Measurements from ENCODE around the gene PTGIR. TPM values are rescaled to one million over a fixed set of nuclear protein-coding genes. Genes with fewer than 3 reads are reported as not detected.

PTGIR gene
- total and polyA plus RNA-seq, 11 donors = 2.1 to 16.7 (median 4.9) TPM

GRCh38 chr19:46639358-46640182, 14.7 kb upstream of the PTGIR start:
- ATAC-seq = peak in 3 of 4 donors; percentile 20 to 43 (median 30)
- WGBS, 4 donors = 9 to 22% (median 14%) methylated on average over 19 to 49 of the region's 49 CpGs

DNA sequence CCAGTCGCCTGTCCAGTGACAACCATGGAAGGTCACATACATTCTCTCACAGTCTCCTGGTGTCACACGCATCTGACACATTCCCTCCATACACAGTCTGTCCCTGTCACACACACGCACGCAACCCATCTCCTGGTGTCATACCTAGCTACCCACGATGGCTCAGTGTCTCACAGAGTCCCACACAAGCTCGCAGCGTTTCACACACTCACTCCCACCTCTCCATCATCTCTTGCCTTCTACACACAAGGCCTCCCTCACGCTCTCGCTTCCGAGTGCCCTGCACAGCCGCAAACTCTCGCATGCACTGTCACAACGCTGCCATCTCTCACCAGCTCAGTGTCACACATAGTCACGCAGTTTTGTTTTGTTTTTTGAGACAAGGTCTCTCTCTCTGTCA, 12.3 kb upstream of the PTGIR start:
- intact Hi-C loops (cut with DNase I) = no loop called here
- Histone ChIP-seq H3K4me3 (no peak overlapping the region), H3K36me3 (no peaks in the 10 kb centered on the region), H3K27ac (no peak overlapping the region), H3K27me3 (peaks cover 0 to 49% (median 3%) of the 10 kb centered on the region in 9 donors), H3K4me1 (peaks cover 0 to 40% (median 22%) of the 10 kb centered on the region in 12 donors), H3K9me3 (no peaks in the 10 kb centered on the region)
- whole genome bisulfite sequencing, 4 donors = 86 to 89% (median 88%) methylated on average over 14 of the region's 14 CpGs
- ATAC-seq (no peak), DNase-seq (no peak)
- no peak for TF ChIP-seq POLR2A (IDR thresholded peaks at IDR 0.05)
- TF ChIP-seq, protein P1, sequence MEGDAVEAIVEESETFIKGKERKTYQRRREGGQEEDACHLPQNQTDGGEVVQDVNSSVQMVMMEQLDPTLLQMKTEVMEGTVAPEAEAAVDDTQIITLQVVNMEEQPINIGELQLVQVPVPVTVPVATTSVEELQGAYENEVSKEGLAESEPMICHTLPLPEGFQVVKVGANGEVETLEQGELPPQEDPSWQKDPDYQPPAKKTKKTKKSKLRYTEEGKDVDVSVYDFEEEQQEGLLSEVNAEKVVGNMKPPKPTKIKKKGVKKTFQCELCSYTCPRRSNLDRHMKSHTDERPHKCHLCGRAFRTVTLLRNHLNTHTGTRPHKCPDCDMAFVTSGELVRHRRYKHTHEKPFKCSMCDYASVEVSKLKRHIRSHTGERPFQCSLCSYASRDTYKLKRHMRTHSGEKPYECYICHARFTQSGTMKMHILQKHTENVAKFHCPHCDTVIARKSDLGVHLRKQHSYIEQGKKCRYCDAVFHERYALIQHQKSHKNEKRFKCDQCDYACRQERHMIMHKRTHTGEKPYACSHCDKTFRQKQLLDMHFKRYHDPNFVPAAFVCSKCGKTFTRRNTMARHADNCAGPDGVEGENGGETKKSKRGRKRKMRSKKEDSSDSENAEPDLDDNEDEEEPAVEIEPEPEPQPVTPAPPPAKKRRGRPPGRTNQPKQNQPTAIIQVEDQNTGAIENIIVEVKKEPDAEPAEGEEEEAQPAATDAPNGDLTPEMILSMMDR (IDR thresholded peaks at IDR 0.05) = no peak

More at GRCh38 chr19:46639358-46640182, 14.7 kb upstream of the PTGIR start:
- no peaks in the 10 kb centered on the region for H3K36me3 ChIP-seq
- intact Hi-C loops (cut with DNase I) = loop anchor here in 1 of 10 donors (1.0 kb wide), 1 partner anchor 20 kb away; no protein-coding TSS in a partner anchor
- peaks cover 0 to 29% (median 19%) of the 10 kb centered on the region in 12 donors for H3K4me1 ChIP-seq
- H3K27me3 ChIP-seq = peaks cover 0 to 34% (median 0%) of the 10 kb centered on the region in 9 donors
- peak overlapping the region; percentile 11 to 58 (median 46) for H3K4me3 ChIP-seq
- TF ChIP-seq, protein P1 (IDR thresholded peaks at IDR 0.05) = no peak
- TF ChIP-seq POLR2A (IDR thresholded peaks at IDR 0.05) = no peak
- DNase-seq = peak; percentile 66 to 84 (median 68)
- H3K27ac ChIP-seq = peak overlapping the region in 9 of 12 donors; percentile 17 to 89 (median 54)
- no peaks in the 10 kb centered on the region for H3K9me3 ChIP-seq

- Histone ChIP-seq H3K36me3 (no peaks in the 10 kb centered on the region), H3K27ac (peak within 1 kb of the TSS in 1 of 12 donors; percentile 1), H3K4me3 (no peak within 1 kb of the TSS), H3K27me3 (peaks cover 0 to 49% (median 3%) of the 10 kb centered on the region in 9 donors), H3K9me3 (no peaks in the 10 kb centered on the region), H3K4me1 (peaks cover 0 to 45% (median 25%) of the 10 kb centered on the region in 12 donors)
- intact Hi-C loops (cut with DNase I) = no loop called here
- DNase-seq = no peak
- no peak for TF ChIP-seq POLR2A (IDR thresholded peaks at IDR 0.05)
- TF ChIP-seq, protein P1 (IDR thresholded peaks at IDR 0.05) = no peak
- ATAC-seq = peak in 1 of 4 donors; percentile 16
- WGBS, 4 donors = 39 to 45% (median 43%) methylated on average over 30 to 34 of the region's 34 CpGs
Observed at GRCh38 chr19:46635920-46636761, 11.3 kb upstream of the PTGIR start, which contains the start of gene GNG8. TSS of gene GNG8 (minus strand) at chr19:46636202. CDS start at chr19:46634682, 1,520 bp downstream.

Data from heart left ventricle (tissue), 16 donors.